GM12875 (cell line): ENCODE results near the gene C7orf33.

Experiments
- H3K4me3 ChIP-seq: one replicate; pipeline ENCODE4 v1.5.1; 2011; ENCODE audit warnings: low read depth, low read length, control low read depth
- CTCF ChIP-seq: IDR thresholded peaks from 2 replicates; pipeline ENCODE4 v1.5.1; 2011; ENCODE audit warnings: low read depth, mild to moderate bottlenecking, control low read depth, inconsistent platforms, low read length, moderate library complexity, borderline replicate concordance; ENCODE audit not compliant: insufficient read depth

Gene C7orf33

GRCh38 chr7:148650232-148650858 lies 59.8 kb downstream of the C7orf33 start:
- TF ChIP-seq CTCF, result no peak

GRCh38 chr7:148652773-148653172 lies 62.2 kb downstream of the C7orf33 start:
- no peak for TF ChIP-seq CTCF
- no peak overlapping the region for H3K4me3 ChIP-seq

More at GRCh38 chr7:148650232-148650858, 59.8 kb downstream of the C7orf33 start:
- H3K4me3 ChIP-seq, result no peak overlapping the region

- TF ChIP-seq CTCF, result no peak
These were observed 67.4 kb downstream of the C7orf33 start for GRCh38 chr7:148657929-148658328.

GRCh38 chr7:148661471-148661870 lies 70.9 kb downstream of the C7orf33 start:
- no peak overlapping the region for H3K4me3 ChIP-seq
- TF ChIP-seq CTCF, result no peak

More at GRCh38 chr7:148657929-148658328, 67.4 kb downstream of the C7orf33 start:
- H3K4me3 ChIP-seq, result no peak overlapping the region

- no peak for TF ChIP-seq CTCF
- H3K4me3 ChIP-seq, result no peak overlapping the region
These were observed 72.1 kb downstream of the C7orf33 start for GRCh38 chr7:148662646-148663045.

- TF ChIP-seq CTCF, result no peak
- H3K4me3 ChIP-seq, result no peak overlapping the region
These were observed 73.8 kb downstream of the C7orf33 start for GRCh38 chr7:148664324-148664723.

- no peak overlapping the region for H3K4me3 ChIP-seq
- no peak for TF ChIP-seq CTCF
These were observed 74.7 kb downstream of the C7orf33 start for GRCh38 chr7:148665221-148665620.
